Keratinocyte (primary cell): Measurements from ENCODE around the gene TM9SF1.
"Not testable (repeated sequence)": the region's sequence is repeated elsewhere in the genome, so short reads cannot be mapped to it uniquely, and the experiment has no call there.

Source experiments
- EZH2 ChIP-seq: IDR thresholded peaks from one replicate; pipeline ENCODE4 v1.6.1; 2012; ENCODE audit warnings: inconsistent platforms, mild to moderate bottlenecking, low read length, moderate library complexity
- TF ChIP-seq, protein P1 (sequence below), 3 experiments: IDR thresholded peaks in 1 of 3; conservative IDR thresholded peaks in 1 of 3; optimal IDR thresholded peaks in 1 of 3; 2 replicates in 2 of 3; 3 replicates in 1 of 3; pipeline versions ENCODE3 to v1.5.1; 2011; ENCODE audit warnings: low read length in 3 of 3, mild to moderate bottlenecking in 3 of 3, moderate library complexity in 2 of 3, control low read depth in 1 of 3, inconsistent platforms in 1 of 3; ENCODE audit not compliant: insufficient read depth in 2 of 3; ENCODE audit errors: extremely low read depth in 1 of 3

DNA sequence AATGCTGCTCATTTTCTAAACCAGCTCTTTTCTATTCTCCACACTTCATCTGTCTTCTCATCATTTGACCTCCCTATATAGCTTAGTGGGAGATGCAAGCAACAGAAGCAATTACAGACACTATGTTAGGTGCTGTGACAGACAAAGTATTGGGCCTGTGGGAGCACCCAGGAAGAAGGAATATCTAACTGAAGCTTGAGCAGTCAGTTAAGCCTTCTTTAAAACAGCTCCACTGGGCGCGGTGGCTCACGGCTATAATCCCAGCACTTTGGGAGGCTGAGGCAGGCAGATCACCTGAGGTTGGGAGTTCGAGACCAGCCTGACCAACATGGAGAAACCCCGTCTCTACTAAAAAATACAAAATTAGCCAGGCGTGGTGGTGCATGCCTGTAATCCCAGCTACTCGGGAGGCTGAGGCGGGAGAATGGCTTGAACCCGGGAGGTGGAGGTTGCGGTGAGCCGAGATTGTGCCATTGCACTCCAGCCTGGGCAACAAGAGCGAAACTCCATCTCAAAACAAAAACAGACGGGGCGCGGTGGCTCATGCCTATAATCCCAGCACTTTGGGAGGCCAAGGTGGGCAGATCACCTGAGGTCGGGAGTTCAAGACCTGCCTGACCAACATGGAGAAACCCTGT is 8.1 kb upstream of the TM9SF1 start:
- TF ChIP-seq, protein P1, sequence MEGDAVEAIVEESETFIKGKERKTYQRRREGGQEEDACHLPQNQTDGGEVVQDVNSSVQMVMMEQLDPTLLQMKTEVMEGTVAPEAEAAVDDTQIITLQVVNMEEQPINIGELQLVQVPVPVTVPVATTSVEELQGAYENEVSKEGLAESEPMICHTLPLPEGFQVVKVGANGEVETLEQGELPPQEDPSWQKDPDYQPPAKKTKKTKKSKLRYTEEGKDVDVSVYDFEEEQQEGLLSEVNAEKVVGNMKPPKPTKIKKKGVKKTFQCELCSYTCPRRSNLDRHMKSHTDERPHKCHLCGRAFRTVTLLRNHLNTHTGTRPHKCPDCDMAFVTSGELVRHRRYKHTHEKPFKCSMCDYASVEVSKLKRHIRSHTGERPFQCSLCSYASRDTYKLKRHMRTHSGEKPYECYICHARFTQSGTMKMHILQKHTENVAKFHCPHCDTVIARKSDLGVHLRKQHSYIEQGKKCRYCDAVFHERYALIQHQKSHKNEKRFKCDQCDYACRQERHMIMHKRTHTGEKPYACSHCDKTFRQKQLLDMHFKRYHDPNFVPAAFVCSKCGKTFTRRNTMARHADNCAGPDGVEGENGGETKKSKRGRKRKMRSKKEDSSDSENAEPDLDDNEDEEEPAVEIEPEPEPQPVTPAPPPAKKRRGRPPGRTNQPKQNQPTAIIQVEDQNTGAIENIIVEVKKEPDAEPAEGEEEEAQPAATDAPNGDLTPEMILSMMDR (optimal IDR thresholded peaks at IDR 0.05 in 1 of 3, IDR thresholded peaks at IDR 0.05 in 1 of 3, conservative IDR thresholded peaks at IDR 0.05 in 1 of 3; ENCODE audit: extremely low read depth in 1 of 3, insufficient read depth in 2 of 3, low read length in 3 of 3) = not testable (repeated sequence)
- not testable (repeated sequence) for TF ChIP-seq EZH2
